T-helper 17 cell (primary cell): Measurements from ENCODE around the gene SUPT20H. TPM values are rescaled to one million over a fixed set of nuclear protein-coding genes. Genes with fewer than 3 reads are reported as not detected.
A peak's percentile ranks its signal among the peaks of the same experiment; 100 is the strongest.

ENCODE experiments used
- ATAC-seq: fragments of 150-1000 bp; cut with Tn5 transposase; 2 replicates; pipeline ENCODE4 v1.10.0; 2021; ENCODE audit warnings: mild to moderate bottlenecking, moderate library complexity
- DNase-seq, 3 donors: peaks; one replicate each; pipeline versions ENCODE4 v3.0.0 to v3.0.0-alpha.2; 2020 to 2021
- H3K9me3 ChIP-seq: one replicate; pipeline ENCODE4 v1.7.0; 2013; ENCODE audit warnings: low read length, mild to moderate bottlenecking; ENCODE audit not compliant: control insufficient read depth, poor library complexity, severe bottlenecking
- H3K27ac Mint-ChIP-seq: one replicate; pipeline ENCODE4 v1.8.0; 2022; ENCODE audit warnings: mild to moderate bottlenecking, moderate library complexity, mixed read lengths
- H3K27me3 Mint-ChIP-seq: one replicate; pipeline ENCODE4 v1.8.0; 2022; ENCODE audit warnings: mixed read lengths
- H3K36me3 Mint-ChIP-seq: one replicate; pipeline ENCODE4 v1.8.0; 2022; ENCODE audit warnings: low read depth, mixed read lengths
- H3K4me1 Mint-ChIP-seq: one replicate; pipeline ENCODE4 v1.8.0; 2022; ENCODE audit warnings: mild to moderate bottlenecking, mixed read lengths
- H3K4me3 Mint-ChIP-seq: one replicate; pipeline ENCODE4 v1.8.0; 2022; ENCODE audit warnings: mild to moderate bottlenecking, moderate library complexity, mixed read lengths
- total RNA-seq, 4 donors: library from RNA in 2 of 4; stranded (reverse) in 2 of 4; gene quantifications; one replicate each; pipeline ENCODE4 v1.2.3 and lab custom pipeline; 2022 to 2026

SUPT20H gene
- total RNA-seq (10 to 100 TPM; 56.4 to 64.3 TPM), total RNA-seq (lab: John Stamatoyannopoulos, UW) (67.1 to 69.3 reads per million in 2 donors)

DNA sequence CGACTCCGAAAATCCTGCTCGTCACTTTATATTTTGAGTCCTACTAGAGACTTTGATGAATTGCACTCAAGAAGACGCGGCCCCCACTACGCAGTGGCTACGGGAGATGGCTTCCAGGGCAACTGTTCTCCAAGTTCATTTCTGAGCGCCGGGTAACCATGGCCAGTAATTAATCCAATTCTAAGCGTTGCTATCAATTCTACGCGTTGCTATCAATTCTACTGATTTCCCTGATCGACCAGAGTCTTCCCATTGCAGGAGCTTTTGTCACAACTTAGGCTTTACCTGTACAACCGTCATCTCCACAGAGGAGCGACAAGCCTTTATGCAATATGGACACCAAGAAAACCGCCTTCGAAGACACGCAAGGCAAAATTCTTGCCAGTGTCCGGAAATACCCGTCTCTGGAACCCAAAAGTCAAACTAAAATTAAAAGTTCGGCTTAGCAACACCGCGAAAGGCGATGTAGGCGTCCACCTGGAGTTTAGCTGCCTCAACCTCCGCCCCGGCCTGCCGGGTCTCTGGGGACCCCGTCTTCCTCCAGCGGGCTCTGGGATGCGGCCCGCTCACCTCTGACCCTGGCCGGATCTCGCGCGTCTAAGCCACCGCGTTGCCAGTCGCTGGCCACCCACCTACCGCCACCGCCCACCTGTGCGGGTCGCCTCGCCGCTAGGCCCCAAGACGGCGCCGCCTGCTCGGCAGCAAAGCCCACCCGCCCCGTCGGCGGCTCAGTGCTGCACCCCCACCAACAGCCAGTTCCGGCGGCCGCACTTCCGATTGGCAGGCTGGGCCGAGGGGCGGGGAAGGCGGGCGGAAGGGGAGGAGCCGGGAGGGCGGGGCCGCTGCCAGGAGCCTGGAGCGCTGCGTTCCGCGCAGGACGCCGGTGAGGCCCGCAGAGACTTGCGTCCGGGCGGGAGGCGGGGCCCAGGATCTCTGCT, at the start of gene SUPT20H:
Gene SUPT20H (minus strand): TSS at position 779 of the 938 bp plus-strand sequence. CDS start 8,198 bp downstream, outside the sequence.
- H3K9me3 ChIP-seq, result no peaks in the 10 kb centered on the region
- no peaks in the 10 kb centered on the region for H3K36me3 Mint-ChIP-seq
- DNase-seq (peak; percentile 89 to 96 (median 93)), ATAC-seq (peak; percentile 94)
- no peaks in the 10 kb centered on the region for H3K27me3 Mint-ChIP-seq
- H3K4me1 Mint-ChIP-seq, result peaks cover 27% of the 10 kb centered on the region
- peak within 1 kb of the TSS; percentile 93 for H3K4me3 Mint-ChIP-seq
- H3K27ac Mint-ChIP-seq, result peak within 1 kb of the TSS; percentile 97

DNA sequence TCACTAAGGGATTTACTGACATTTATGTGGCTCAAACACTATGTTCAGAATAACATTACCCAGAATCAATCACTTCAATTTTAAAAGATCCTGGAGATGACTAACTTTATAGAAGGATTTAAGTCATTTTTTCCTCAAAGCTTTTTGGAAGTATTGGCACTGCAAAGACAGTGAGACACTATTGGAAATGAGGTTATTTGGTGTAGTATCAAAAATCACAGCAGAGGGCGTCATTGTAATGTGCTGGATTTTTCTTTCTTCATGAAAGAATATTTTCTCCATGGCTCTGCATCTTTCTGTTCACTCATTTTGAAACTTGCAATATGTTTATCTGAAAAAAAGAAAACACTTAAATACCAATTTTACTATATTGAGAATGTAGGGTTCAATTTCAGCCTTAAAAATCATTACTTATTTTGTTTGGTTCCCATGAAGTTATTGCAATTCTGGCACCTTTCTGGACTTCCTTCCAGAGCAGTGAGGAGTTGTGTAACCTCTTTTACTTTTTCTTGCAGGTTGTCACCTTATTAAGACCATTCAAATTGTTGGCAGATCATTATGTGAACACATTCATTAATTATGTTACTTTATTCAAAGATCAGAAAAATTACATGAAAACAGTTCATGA, 49.7 kb upstream of the SUPT20H start:
- no peak for DNase-seq

DNA sequence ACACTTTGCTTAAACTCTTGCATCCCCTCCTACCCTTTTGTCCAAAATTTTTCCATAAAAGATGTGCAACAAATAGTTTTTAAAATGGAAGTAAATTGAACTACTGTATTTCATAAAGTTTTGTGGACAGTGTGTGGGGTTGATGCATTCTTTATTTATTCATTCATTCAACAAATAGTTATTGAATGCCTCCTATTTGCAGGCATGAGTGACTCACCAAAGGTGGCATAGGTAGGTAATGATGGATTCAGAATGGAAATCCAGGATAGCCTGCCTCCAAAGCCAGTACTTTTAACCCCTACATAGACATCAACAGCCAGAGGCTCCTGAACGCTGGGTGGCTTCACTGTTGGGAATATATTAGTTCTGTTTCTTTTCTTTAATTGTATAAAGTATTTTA, 48.4 kb upstream of the SUPT20H start:
- H3K36me3 Mint-ChIP-seq, result no peaks in the 10 kb centered on the region
- no peak overlapping the region for H3K27ac Mint-ChIP-seq
- ATAC-seq (no peak), DNase-seq (no peak)
- peaks cover 31% of the 10 kb centered on the region for H3K27me3 Mint-ChIP-seq
- no peaks in the 10 kb centered on the region for H3K9me3 ChIP-seq
- no peaks in the 10 kb centered on the region for H3K4me1 Mint-ChIP-seq
- no peak overlapping the region for H3K4me3 Mint-ChIP-seq

More for the DNA sequence above, 49.7 kb upstream of the SUPT20H start:
- H3K4me3 Mint-ChIP-seq, result no peak overlapping the region
- H3K9me3 ChIP-seq, result no peaks in the 10 kb centered on the region
- no peaks in the 10 kb centered on the region for H3K4me1 Mint-ChIP-seq
- no peak overlapping the region for H3K27ac Mint-ChIP-seq
- H3K27me3 Mint-ChIP-seq, result peaks cover 38% of the 10 kb centered on the region
- ATAC-seq, result no peak
- no peaks in the 10 kb centered on the region for H3K36me3 Mint-ChIP-seq

DNA sequence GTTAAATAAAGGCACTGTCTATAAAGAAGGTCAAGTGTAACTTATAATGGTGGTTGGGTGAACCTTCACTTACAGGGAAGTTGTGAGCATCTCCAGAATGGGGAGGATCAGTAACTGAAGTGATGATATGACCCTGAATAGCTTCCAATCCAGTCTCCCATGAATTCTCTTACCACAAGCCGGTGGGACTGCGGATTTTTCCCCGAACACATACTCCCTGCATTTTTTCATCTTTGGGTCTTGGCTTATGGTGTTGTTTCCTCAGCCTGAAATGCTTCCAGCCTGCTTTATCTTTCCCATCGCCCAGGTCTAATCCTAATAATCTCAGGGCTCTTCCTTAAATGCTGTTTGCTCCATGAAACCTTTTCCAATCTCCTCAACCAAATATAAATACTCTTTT, 48.0 kb upstream of the SUPT20H start:
- H3K9me3 ChIP-seq, result no peaks in the 10 kb centered on the region
- no peaks in the 10 kb centered on the region for H3K4me1 Mint-ChIP-seq
- H3K27me3 Mint-ChIP-seq, result peaks cover 35% of the 10 kb centered on the region
- DNase-seq (no peak), ATAC-seq (no peak)
- no peak overlapping the region for H3K27ac Mint-ChIP-seq
- no peaks in the 10 kb centered on the region for H3K36me3 Mint-ChIP-seq
- H3K4me3 Mint-ChIP-seq, result no peak overlapping the region

DNA sequence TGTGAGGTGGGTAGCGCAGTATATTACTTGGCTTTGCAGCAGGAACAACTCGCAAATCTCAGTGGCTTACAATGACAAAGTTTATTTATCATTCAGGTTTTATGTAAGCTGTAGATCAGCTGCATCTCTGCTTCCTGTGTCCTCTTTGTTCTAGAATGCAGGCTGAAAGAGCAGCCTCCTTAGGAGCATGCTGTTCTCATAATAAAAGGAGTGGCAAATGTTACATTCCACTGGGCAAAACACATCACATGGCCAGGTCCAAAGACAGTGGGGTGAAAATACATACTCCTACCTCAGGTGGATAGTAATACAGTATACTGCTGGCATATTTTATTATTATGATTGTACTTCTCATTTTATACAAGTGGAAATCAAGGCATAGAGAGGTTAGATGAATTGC, 47.2 kb upstream of the SUPT20H start:
- Mint-ChIP-seq H3K4me1 (no peaks in the 10 kb centered on the region), H3K27ac (no peak overlapping the region), H3K4me3 (no peak overlapping the region), H3K36me3 (no peaks in the 10 kb centered on the region), H3K27me3 (peaks cover 41% of the 10 kb centered on the region)
- no peak for DNase-seq
- no peaks in the 10 kb centered on the region for H3K9me3 ChIP-seq
- ATAC-seq, result no peak

DNA sequence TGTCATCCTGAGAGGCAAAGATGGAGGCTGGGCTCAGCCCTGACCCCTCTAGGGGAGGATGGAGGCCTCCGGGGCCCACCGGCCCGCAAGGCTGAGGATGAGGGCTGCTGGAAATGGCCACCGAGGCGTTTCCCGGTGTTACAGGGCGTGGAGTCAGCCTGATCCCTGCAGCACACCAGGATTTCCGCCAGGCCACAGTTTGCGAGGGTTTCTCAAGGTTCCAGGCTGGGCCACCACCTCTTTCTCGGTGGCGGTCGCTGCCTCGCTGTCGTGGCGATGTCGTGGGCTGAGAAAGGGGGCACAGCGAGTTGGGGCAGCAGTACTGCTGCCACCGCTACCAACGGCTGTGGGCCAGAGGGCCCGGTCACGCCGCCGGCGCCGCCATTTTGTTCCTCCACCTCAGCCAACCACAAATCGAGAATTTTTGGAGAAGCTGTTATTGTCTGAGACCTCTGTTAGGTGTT, 45.8 kb upstream of the SUPT20H start, which contains the start of gene CSNK1A1L:
Gene CSNK1A1L (minus strand): TSS at position 414 of the 464 bp plus-strand sequence. CDS start 408 bp downstream, at position 6.
- DNase-seq, result no peak
- Mint-ChIP-seq H3K27me3 (peaks cover 50% of the 10 kb centered on the region), H3K27ac (no peak within 1 kb of the TSS), H3K4me3 (no peak within 1 kb of the TSS), H3K4me1 (no peaks in the 10 kb centered on the region), H3K36me3 (no peaks in the 10 kb centered on the region)
- no peak for ATAC-seq
- H3K9me3 ChIP-seq, result no peaks in the 10 kb centered on the region

DNA sequence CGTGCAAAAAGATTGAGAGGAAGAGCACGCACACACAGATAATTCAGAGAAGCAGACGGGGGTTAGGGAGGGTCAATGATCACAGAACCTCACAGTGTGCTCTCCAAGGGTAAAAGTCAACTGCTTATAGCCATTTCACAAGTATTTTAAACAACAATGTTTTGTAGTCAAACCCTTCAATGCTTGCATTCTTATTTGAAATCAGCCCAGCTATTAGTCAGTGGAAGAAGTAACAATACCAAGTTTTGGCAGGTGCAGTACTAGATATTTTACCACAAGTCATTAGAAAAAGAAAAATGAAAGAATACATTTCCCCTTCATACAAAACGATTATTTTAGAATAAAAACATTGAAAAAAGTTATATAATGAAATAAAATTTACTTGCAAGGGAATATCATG, 43.4 kb upstream of the SUPT20H start:
- H3K9me3 ChIP-seq, result no peaks in the 10 kb centered on the region
- Mint-ChIP-seq H3K27me3 (peaks cover 58% of the 10 kb centered on the region), H3K4me1 (no peaks in the 10 kb centered on the region), H3K36me3 (no peaks in the 10 kb centered on the region), H3K4me3 (no peak overlapping the region), H3K27ac (no peak overlapping the region)
- no peak for ATAC-seq
- DNase-seq, result no peak

DNA sequence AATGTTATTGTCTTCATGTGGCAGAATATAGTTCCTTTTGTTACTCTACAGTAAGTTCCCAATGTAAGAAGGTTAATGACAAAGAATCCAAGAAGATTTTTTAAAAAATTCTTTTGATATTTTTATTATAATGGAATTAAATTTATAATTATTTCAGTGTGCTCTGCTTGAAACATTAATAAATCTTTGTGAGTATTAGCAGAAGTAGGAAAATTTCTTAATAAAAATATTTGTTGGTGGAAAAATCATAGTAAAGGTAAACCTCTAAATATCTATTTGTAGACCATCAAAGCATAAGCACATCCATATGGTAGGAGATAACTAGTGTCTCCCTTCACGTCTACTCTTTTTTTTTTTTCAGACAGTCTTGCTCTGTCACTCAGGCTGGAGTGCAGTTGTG, 41.7 kb upstream of the SUPT20H start:
- Mint-ChIP-seq H3K4me1 (peaks cover 2% of the 10 kb centered on the region), H3K27ac (no peak overlapping the region), H3K36me3 (no peaks in the 10 kb centered on the region), H3K27me3 (peaks cover 53% of the 10 kb centered on the region), H3K4me3 (no peak overlapping the region)
- H3K9me3 ChIP-seq, result no peaks in the 10 kb centered on the region
- no peak for DNase-seq
- ATAC-seq, result no peak

DNA sequence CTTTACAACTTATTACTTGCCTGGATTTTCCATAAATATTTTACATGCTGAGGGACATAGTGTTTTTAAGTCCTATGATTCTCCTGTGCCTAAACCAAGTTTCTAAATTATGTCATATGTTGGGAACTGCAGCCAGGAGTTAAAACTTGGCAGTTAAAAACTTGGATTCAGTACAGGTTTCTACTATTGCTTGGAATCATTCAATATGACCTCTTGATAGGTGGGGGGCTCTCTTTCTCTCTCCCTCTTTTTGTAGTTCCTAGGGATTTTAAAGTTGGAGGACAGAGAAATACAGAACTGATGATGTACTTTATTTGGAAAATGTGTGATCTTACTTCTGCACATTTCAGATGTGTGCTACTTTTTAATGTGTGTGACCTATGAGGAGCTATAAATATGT, 41.2 kb upstream of the SUPT20H start:
- ATAC-seq, result no peak
- no peaks in the 10 kb centered on the region for H3K9me3 ChIP-seq
- Mint-ChIP-seq H3K36me3 (no peaks in the 10 kb centered on the region), H3K4me1 (peaks cover 2% of the 10 kb centered on the region), H3K27me3 (peaks cover 48% of the 10 kb centered on the region), H3K27ac (no peak overlapping the region), H3K4me3 (no peak overlapping the region)
- DNase-seq, result no peak

DNA sequence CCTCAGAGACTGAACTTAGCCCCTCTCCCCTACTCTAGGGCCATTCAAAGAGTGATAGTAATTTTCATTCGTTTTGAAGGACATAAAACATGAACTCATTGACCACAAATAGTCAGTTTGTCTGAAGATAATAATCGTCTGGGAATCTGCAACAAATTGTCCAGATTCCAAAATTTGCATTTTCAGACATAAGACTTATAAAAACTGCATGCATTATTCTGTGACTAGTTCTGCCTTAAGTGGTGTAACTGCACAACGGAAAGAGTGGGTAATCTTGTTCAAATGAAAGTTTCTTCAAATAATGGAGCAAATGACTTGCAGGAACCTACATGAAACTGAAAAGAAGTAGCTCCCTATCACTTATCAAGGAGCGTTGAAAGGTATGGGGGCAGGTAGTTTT, 37.6 kb upstream of the SUPT20H start:
- H3K4me1 Mint-ChIP-seq, result peaks cover 2% of the 10 kb centered on the region
- no peak for ATAC-seq
- H3K9me3 ChIP-seq, result no peaks in the 10 kb centered on the region
- no peak overlapping the region for H3K4me3 Mint-ChIP-seq
- H3K27me3 Mint-ChIP-seq, result peaks cover 44% of the 10 kb centered on the region
- DNase-seq, result no peak
- no peak overlapping the region for H3K27ac Mint-ChIP-seq
- no peaks in the 10 kb centered on the region for H3K36me3 Mint-ChIP-seq

DNA sequence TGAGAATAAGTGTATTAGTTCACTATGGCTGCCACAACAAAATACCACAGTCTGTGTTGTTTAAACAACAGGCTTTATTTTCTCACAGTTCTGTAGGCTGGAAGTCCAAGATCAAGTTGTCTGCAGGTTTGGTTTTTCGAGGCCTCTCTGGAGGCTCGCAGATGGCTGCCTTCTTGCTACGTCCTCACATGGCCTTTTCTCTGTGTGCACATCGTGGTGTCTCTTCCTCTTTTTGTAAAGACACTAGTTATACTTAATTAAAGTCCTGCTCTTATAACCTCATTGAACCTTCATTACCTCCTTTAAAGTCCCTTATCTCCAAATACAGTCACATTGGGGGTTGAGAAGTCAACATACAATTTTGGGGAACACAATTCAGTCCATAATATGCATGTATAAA, 35.4 kb upstream of the SUPT20H start:
- no peaks in the 10 kb centered on the region for H3K9me3 ChIP-seq
- ATAC-seq, result no peak
- Mint-ChIP-seq H3K4me1 (peaks cover 2% of the 10 kb centered on the region), H3K4me3 (no peak overlapping the region), H3K27ac (no peak overlapping the region), H3K36me3 (no peaks in the 10 kb centered on the region), H3K27me3 (peaks cover 45% of the 10 kb centered on the region)
- DNase-seq, result no peak

DNA sequence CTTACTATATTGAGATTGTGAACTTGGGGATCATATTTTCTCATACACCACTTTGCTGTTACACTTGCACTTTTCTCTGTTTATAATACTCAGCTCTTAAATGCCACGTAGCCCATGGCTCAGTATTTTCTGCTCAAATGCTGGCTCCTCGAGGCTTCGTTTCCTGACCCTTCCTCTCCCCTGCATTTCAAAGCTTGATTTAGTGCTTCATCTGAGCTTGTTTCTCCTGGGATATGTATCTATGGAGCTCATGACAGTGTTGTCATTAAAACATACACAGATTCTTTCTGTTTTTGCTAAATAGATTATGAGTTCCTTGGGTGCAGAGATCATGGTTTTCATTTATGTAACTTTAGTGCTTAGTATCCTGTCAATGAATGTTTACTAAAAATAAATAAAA, 34.6 kb upstream of the SUPT20H start:
- H3K9me3 ChIP-seq, result no peaks in the 10 kb centered on the region
- H3K4me1 Mint-ChIP-seq, result peaks cover 2% of the 10 kb centered on the region
- no peak for DNase-seq
- no peak overlapping the region for H3K4me3 Mint-ChIP-seq
- H3K27ac Mint-ChIP-seq, result no peak overlapping the region
- ATAC-seq, result no peak
- H3K27me3 Mint-ChIP-seq, result peaks cover 48% of the 10 kb centered on the region
- H3K36me3 Mint-ChIP-seq, result no peaks in the 10 kb centered on the region

DNA sequence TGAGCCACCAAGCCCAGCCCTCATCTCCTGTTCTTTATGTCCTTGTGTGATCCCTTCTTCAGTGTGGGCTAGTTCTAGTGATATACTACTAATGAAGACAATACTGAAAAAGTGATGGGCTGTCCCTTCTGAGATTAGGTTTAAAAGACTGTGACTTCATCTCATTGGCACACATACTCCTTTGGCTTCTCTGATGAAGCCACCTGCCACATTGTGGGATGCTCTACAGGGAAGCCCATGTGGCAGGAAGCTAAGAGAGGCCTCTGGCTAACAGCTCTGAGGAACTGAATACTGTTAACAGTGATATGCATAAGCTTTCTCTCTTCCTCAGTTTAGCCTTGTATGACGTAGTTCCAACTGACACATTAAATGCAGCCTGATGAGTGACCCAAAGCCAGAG, 32.3 kb upstream of the SUPT20H start:
- Mint-ChIP-seq H3K27me3 (peaks cover 60% of the 10 kb centered on the region), H3K4me1 (no peaks in the 10 kb centered on the region), H3K27ac (no peak overlapping the region), H3K4me3 (no peak overlapping the region), H3K36me3 (no peaks in the 10 kb centered on the region)
- no peak for DNase-seq
- ATAC-seq, result no peak
- no peaks in the 10 kb centered on the region for H3K9me3 ChIP-seq
